Large intestine (tissue), 3 donors: Measurements from ENCODE around the gene HLCS. TPM values are rescaled to one million over a fixed set of nuclear protein-coding genes. Genes with fewer than 3 reads are reported as not detected.

Source experiments
- DNase-seq, 2 donors: peaks; one replicate each; pipeline versions ENCODE4 v3.0.0 to v3.0.0-alpha.2; 2013
- H3K27ac ChIP-seq: one replicate; pipeline ENCODE4 v1.5.1; 2013; ENCODE audit warnings: low read length
- H3K27me3 ChIP-seq: 2 replicates; pipeline ENCODE4 v1.6.1; 2013; ENCODE audit warnings: low read length; ENCODE audit not compliant: control insufficient read depth, insufficient read depth
- H3K36me3 ChIP-seq: 2 replicates; pipeline ENCODE4 v1.6.1; 2013; ENCODE audit warnings: low read length; ENCODE audit not compliant: control insufficient read depth, insufficient read depth
- H3K4me1 ChIP-seq: one replicate; pipeline ENCODE4 v1.6.1; 2013; ENCODE audit warnings: low read length; ENCODE audit not compliant: control insufficient read depth, insufficient read depth
- H3K4me3 ChIP-seq: one replicate; pipeline ENCODE4 v1.5.1; 2013; ENCODE audit warnings: low read length
- H3K9me3 ChIP-seq: one replicate; pipeline ENCODE4 v1.6.1; 2013; ENCODE audit warnings: mild to moderate bottlenecking, low read depth, low read length, moderate library complexity; ENCODE audit not compliant: control insufficient read depth
- WGBS: methylation state at CpG from one replicate; pipeline ENCODE4 v1.1.5; 2013; ENCODE audit warnings: low lambda C conversion rate; ENCODE audit not compliant: insufficient coverage; 5-methylcytosine and 5-hydroxymethylcytosine counted together
- polyA plus RNA-seq: library from polyadenylated mRNA; unstranded; fragments of 120-200 nt; gene quantifications from one replicate; pipeline ENCODE4 v1.2.1, GENCODE V29; 2013

Gene HLCS
- polyA plus RNA-seq, 1 donor, result 12.5 TPM

DNA sequence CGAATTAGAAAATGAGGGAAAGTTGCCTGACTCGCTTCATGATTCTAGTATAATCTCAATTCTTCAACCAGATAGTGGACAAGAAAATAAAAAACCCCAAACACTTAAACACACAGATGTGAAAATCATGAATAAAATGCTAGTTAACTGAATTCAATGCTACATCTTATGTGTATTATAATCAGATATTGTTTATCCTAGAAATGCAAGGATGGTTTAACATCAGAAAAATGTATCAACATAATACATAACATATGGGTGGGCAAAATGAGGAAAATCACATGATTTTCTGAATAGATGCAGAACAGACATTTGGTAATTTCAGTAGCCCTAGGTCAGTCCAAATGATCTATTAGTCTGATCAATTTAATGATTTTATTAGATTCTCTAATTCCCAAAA is 170.4 kb downstream of the HLCS start:
- H3K36me3 ChIP-seq, result no peaks in the 10 kb centered on the region
- no peaks in the 10 kb centered on the region for H3K27me3 ChIP-seq
- DNase-seq, result no peak
- WGBS, result no CpG with 5 or more reads among the region's 2 CpGs
- no peaks in the 10 kb centered on the region for H3K4me1 ChIP-seq
- peaks cover 4% of the 10 kb centered on the region for H3K9me3 ChIP-seq
- no peak overlapping the region for H3K27ac ChIP-seq
- H3K4me3 ChIP-seq, result no peak overlapping the region

DNA sequence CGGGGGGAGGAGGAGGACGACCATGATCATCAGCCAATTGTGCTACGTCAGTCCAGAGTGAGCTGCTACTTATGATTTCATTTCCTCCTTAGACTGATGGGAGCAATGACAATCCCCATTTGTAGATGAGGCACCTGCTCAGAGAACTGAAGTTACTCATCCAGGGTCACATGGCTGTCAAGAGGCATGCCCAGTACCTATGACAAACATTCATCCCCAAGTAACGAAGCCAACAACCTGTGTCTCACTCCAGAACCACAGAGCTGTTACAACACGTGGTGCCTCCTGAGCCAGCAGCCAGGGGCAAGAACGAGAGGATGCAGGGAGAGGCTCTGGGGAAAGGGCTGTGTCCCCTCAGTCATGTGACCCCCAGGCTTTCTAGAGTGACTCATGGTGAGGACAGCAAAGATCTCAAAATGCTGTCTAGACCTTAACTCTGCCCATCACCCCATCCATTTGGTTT is 173.9 kb downstream of the HLCS start:
- no peak overlapping the region for H3K4me3 ChIP-seq
- peaks cover 4% of the 10 kb centered on the region for H3K4me1 ChIP-seq
- H3K36me3 ChIP-seq, result no peaks in the 10 kb centered on the region
- no peaks in the 10 kb centered on the region for H3K27me3 ChIP-seq
- no peak for DNase-seq
- whole genome bisulfite sequencing, result no CpG with 5 or more reads among the region's 6 CpGs
- no peak overlapping the region for H3K27ac ChIP-seq
- no peaks in the 10 kb centered on the region for H3K9me3 ChIP-seq

DNA sequence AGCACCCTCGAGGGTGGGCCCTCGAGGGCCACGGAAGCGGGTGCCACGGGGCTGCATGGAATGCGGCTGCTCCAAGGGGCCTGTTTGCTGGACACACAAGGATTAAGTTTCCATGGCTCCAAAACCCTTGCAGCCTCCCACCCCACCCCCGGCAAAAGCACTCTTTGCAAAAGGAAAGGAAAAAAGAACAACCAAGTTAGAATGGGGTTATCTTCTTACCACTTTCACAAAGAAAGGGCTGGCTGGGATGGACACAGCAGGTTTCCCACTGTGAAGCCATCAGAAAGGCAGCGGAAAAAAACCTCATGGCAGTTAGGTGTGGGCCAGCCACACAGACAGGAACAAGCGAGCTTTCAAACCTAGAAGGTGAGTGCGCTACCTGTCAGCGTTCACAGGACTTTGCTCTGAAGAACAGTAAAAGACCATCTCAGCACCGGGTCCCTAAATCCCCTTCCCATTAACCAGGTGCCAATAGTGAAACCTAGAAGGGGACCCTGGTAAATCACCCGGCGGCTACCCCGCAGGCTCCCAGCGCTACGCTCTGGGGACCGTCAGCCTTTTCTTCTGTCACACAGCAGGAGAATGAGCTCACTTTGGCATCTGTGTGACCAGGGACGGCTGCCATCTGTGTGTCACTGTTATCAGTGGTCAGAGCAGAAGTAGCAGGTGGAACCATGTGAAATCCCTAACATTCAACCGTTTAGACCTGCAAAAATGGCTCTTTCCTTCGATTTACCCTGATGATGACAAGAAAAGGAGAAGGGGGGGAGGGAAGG is 174.6 kb downstream of the HLCS start:
- DNase-seq, result peak in 1 of 2 donors; percentile 18
- WGBS, result no CpG with 5 or more reads among the region's 21 CpGs

DNA sequence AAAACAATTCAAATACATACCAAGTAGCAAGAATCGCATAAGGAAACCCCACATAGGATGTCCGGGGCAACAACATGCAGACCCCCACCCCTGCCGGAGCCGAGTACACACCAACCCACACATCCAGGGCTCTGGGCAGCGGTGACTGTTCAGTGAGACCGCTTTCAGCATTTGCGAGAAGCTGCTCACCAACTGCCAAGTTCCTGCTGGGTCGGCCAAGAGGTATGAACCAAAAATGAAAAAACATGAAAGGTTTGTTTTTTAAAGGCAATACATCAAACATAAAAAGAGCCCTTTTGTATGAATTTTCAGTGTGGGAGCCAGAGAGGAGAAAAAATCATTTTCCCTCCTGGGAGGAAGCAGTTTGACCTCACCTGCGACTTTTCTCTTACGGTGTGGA is 175.3 kb downstream of the HLCS start:
- Histone ChIP-seq H3K27ac (no peak overlapping the region), H3K4me3 (no peak overlapping the region), H3K4me1 (peaks cover 4% of the 10 kb centered on the region), H3K9me3 (no peaks in the 10 kb centered on the region), H3K36me3 (no peaks in the 10 kb centered on the region), H3K27me3 (no peaks in the 10 kb centered on the region)
- no peak for DNase-seq
- WGBS, result 85% methylated on average over 2 of the region's 10 CpGs

More for the DNA sequence above, 174.6 kb downstream of the HLCS start:
- H3K4me1 ChIP-seq, result peaks cover 4% of the 10 kb centered on the region
- no peaks in the 10 kb centered on the region for H3K27me3 ChIP-seq
- no peaks in the 10 kb centered on the region for H3K36me3 ChIP-seq
- H3K9me3 ChIP-seq, result no peaks in the 10 kb centered on the region
- no peak overlapping the region for H3K4me3 ChIP-seq
- H3K27ac ChIP-seq, result no peak overlapping the region

DNA sequence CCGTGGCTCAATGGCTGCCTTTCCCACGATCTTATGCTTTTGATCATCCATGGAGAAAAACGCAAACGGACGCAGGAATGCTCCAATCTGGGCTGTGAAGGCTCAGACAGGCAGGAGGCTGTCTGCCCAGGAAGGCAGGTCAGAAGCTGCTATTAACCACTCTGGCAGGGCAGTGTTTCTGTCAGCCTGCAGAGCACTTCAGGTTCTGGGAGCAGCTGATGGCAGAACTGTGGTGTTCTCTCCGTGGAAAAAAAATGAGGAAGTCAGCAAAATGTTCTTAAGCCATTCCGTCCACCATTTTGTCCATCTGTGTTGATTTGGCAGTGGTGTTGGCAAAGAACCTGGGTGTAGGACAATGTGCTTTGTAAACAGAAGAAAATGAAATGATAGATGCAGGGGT is 175.9 kb downstream of the HLCS start:
- no peaks in the 10 kb centered on the region for H3K36me3 ChIP-seq
- H3K4me1 ChIP-seq, result peaks cover 4% of the 10 kb centered on the region
- no peak overlapping the region for H3K4me3 ChIP-seq
- no peaks in the 10 kb centered on the region for H3K9me3 ChIP-seq
- no peak for DNase-seq
- no CpG with 5 or more reads among the region's 7 CpGs for WGBS
- H3K27ac ChIP-seq, result no peak overlapping the region
- H3K27me3 ChIP-seq, result no peaks in the 10 kb centered on the region

DNA sequence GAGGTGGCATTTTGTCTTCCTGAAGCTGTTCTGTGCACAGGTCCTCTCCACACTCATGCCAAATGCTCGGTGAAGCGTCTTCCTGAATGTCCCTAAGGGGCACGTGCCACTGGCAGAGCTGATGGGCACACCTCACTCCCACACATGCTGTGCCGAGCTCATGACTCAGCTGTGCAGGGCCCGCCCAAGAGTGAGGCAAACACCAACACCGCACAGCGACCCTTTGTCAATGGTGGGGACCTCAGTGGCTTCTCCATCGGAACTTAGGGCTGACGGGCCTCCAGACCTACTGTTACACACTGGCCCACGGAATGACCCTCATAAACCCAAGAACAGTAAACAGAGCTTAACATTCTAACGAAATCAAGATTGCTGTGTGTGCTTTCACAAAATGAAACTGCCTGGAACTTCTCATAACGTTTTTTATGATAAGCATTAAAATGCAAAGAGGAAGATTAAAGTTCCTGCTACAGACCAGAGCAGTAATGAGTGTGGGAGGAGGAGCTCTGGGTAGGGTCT is 178.3 kb downstream of the HLCS start:
- Histone ChIP-seq H3K4me3 (peak overlapping the region; percentile 19), H3K27ac (no peak overlapping the region), H3K36me3 (no peaks in the 10 kb centered on the region), H3K27me3 (no peaks in the 10 kb centered on the region), H3K9me3 (no peaks in the 10 kb centered on the region), H3K4me1 (peaks cover 4% of the 10 kb centered on the region)
- WGBS, result no CpG with 5 or more reads among the region's 12 CpGs
- peak; percentile 16 to 60 for DNase-seq

DNA sequence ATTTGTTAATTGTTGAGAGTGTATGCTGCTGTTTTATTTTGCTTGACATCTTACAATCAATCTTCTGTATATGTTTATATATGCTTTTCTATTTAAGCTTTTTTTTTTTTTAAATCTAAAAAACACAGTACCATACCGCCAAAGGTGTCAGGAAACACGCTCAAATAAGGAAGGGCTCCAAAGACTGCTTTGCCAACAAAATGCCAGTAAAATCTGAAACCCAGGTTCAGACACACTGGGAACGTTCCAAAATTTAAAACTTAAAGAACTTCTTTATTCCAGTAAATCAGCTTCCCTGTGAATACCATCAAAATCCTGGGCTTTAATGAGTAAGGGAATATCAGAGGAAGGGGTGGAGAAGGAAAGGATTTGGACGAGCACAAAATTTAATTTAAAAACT is 180.3 kb downstream of the HLCS start:
- DNase-seq, result no peak
- Histone ChIP-seq H3K4me3 (no peak overlapping the region), H3K36me3 (no peaks in the 10 kb centered on the region), H3K27ac (no peak overlapping the region), H3K9me3 (no peaks in the 10 kb centered on the region), H3K4me1 (peaks cover 4% of the 10 kb centered on the region), H3K27me3 (no peaks in the 10 kb centered on the region)
- 83% methylated on average over 2 of the region's 4 CpGs for WGBS

DNA sequence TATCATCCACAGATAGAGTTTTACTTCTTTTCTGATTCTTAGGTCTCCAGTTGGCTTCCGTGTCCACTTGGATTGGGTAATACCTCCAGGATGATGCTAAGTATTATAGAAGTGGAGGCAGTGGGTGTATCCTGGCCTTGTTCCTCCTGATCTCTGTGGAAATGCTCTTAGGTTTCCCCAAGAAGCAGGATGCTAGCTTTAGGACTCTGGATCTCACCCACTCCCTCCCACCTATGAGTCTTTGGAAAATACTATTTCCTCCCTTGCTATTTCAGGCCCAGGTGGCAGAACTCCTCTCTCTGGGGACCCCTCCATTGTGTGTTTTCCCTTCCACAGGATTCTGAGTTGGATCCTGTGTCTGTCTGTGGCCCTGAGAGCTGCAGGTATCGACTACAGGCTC is 180.9 kb downstream of the HLCS start:
- H3K36me3 ChIP-seq, result no peaks in the 10 kb centered on the region
- WGBS, result no CpG with 5 or more reads among the region's 2 CpGs
- H3K4me1 ChIP-seq, result peaks cover 4% of the 10 kb centered on the region
- DNase-seq, result no peak
- no peaks in the 10 kb centered on the region for H3K27me3 ChIP-seq
- H3K4me3 ChIP-seq, result no peak overlapping the region
- no peak overlapping the region for H3K27ac ChIP-seq
- no peaks in the 10 kb centered on the region for H3K9me3 ChIP-seq

DNA sequence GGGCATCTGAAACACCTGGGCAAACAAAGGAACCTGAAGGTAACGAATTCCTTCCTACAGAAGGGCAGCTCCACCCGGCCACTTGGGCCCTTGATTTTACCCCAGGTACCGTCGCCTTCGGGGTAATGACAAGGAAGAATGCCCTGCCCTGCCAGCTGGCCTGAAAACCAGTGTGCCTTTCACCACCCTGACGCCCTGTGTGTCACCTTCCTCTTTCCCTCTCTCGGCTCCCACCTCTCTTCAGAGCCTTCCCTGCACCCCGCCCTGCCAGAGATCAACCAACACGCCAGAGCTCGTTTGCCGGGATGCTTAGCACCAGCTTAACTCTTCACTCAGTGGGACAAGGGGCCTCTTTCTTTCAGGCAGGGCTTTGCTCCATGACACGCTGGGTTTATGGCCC is 181.5 kb downstream of the HLCS start:
- Histone ChIP-seq H3K36me3 (no peaks in the 10 kb centered on the region), H3K4me1 (peaks cover 4% of the 10 kb centered on the region), H3K4me3 (no peak overlapping the region), H3K27me3 (no peaks in the 10 kb centered on the region), H3K27ac (no peak overlapping the region), H3K9me3 (no peaks in the 10 kb centered on the region)
- DNase-seq, result no peak
- no CpG with 5 or more reads among the region's 12 CpGs for WGBS

DNA sequence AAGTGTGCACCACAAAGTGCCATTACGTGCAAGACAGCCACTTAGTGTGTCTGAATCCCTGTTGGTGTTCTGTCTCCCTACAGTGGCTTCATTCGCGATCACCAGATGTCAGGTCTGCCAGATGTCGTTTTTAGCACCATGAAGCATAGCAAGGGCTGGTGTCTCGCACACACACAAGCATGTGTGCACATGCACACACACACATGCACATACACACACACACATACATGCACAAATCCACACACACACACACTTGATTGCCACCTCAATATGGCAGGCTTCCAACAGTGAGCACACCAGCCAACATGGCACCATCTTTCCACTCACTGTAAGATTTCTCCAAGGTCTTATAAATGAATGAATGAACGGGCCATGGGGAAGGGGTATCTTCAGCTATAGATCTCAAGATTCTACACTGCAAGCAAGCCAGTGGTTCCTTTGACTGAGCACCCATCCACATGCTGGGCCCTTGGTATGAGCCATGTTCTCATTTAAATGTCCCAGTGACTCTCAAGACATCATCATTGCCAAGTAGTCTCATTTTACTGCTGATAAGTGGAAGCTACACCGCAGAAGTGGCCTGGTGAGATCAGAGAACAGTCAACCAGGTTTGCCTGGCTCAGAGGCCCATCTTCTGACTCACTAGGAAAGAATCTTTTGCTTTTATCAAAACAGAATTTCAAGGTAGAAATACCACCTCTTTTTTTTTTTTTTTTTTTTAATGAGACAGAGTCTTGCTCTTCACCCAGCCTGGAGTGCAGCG is 182.7 kb downstream of the HLCS start:
- peak; percentile 21 to 39 for DNase-seq
- no CpG with 5 or more reads among the region's 8 CpGs for WGBS
- peaks cover 4% of the 10 kb centered on the region for H3K4me1 ChIP-seq
- H3K36me3 ChIP-seq, result no peaks in the 10 kb centered on the region
- H3K4me3 ChIP-seq, result no peak overlapping the region
- H3K27ac ChIP-seq, result no peak overlapping the region
- H3K9me3 ChIP-seq, result no peaks in the 10 kb centered on the region
- no peaks in the 10 kb centered on the region for H3K27me3 ChIP-seq
